Activated CD4-positive, CD25-positive, alpha-beta regulatory T cell treated with anti-CD3 and anti-CD28 coated beads, Interleukin-2, amount 50 U/mL, for 16 hours (primary cell): Measurements from ENCODE around the gene VPS9D1.
A peak's percentile ranks its signal among the peaks of the same experiment; 100 is the strongest.

Experiments
- DNase-seq: peaks from one replicate; pipeline ENCODE4 v3.0.0-alpha.2; 2020; ENCODE audit warnings: low read depth, low spot score

The VPS9D1 gene

GRCh38 chr16:89733322-89733721 lies 12.6 kb upstream of the VPS9D1 start:
- DNase-seq: no peak

DNA sequence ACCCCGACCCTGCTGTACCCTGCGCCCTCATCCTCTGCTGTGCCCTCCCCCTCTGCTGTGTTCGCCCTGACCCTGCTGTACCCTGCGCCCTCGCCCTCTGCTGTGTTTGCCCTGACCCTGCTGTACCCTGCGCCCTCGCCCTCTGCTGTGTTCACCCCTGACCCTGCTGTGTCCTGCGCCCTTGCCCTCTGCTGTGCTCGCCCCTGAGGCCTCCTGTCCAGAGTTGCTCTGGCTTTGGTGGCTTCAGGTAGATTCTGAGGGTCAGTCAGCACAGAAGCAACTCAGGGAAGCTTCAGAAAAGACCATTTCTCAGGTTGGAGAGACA lies 12.2 kb upstream of the VPS9D1 start:
- no peak for DNase-seq

DNA sequence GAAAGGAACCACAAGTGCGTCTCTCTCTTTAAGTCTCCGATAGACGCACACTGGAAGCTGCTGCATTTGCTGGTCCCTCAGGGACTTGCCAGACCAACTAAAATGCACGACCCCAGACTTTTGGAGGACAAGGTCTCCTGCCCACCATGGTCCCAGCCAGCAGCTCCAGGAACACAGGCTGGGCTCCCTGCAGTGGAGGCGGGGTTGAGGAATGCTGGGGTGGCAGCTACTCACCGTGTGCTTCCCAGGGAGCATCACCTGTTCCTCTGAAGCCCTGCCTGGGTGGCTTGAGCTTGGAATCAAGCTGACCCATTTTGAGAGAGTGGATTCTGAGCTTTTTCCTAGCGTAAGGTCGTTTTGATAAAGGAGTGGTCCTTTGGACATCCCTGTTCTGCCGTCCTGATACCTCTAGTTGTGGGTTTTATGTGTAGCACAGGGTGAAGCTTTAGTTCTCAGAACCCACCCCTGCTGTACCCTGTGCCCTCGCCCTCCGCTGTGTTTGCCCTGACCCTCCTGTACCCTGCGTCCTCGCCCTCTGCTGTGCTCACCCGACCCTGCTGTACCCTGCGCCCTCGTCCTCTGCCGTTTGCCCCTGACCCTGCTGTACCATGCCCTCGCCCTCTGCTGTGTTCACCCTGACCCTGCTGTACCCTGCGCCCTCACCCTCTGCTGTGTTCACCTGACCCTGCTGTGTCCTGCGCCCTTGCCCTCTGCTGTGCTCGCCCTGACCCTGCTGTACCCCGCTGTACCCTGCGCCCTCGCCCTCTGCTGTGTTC lies 11.6 kb upstream of the VPS9D1 start:
- no peak for DNase-seq

GRCh38 chr16:89730610-89731234 lies 10.0 kb upstream of the VPS9D1 start:
- DNase-seq: no peak

- no peak for DNase-seq
These were observed 9.3 kb upstream of the VPS9D1 start for GRCh38 chr16:89729863-89730593.

- no peak for DNase-seq
These were observed 8.6 kb upstream of the VPS9D1 start for GRCh38 chr16:89729293-89729692.

- DNase-seq: no peak
These were observed 6.9 kb upstream of the VPS9D1 start for GRCh38 chr16:89727406-89728120.

GRCh38 chr16:89723279-89724250 lies 2.9 kb upstream of the VPS9D1 start:
- peak; percentile 48 for DNase-seq

DNA sequence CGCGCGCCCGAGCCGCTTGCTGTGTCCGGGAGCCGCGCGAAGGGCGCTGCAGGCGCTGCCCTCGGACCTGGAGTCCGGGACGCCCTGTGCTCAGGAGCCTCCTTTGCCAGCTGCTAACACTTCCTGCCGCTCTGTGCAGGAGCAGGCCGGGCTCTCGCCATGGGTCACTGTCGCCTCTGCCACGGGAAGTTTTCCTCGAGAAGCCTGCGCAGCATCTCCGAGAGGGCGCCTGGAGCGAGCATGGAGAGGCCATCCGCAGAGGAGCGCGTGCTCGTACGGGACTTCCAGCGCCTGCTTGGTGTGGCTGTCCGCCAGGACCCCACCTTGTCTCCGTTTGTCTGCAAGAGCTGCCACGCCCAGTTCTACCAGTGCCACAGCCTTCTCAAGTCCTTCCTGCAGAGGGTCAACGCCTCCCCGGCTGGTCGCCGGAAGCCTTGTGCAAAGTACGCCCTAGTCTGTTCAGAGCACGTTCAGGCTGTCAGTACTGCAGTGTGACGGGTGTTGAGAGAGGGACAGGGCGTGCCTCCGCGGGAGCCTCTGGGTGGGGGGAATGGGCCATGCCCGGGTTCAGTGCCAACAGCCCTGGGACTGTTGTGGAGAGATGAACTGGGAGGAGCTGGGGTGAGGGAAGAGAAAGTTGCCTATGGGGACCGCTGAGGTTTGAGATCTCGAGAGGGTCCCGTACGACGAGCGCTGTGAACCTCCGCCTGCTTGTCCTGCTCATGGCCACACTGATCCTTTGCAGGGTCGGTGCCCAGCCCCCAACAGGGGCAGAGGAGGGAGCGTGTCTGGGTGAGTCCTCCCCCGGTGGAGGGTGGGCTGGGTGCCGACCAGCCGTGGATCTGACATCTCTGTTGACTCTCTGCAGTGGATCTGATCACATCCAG lies 1.9 kb upstream of the VPS9D1 start:
- DNase-seq: peak; percentile 33

GRCh38 chr16:89721546-89722391 lies 1.1 kb upstream of the VPS9D1 start:
- DNase-seq: peak; percentile 79

GRCh38 chr16:89720551-89720812 lies 216 bp downstream of the VPS9D1 start:
- DNase-seq: no peak

DNA sequence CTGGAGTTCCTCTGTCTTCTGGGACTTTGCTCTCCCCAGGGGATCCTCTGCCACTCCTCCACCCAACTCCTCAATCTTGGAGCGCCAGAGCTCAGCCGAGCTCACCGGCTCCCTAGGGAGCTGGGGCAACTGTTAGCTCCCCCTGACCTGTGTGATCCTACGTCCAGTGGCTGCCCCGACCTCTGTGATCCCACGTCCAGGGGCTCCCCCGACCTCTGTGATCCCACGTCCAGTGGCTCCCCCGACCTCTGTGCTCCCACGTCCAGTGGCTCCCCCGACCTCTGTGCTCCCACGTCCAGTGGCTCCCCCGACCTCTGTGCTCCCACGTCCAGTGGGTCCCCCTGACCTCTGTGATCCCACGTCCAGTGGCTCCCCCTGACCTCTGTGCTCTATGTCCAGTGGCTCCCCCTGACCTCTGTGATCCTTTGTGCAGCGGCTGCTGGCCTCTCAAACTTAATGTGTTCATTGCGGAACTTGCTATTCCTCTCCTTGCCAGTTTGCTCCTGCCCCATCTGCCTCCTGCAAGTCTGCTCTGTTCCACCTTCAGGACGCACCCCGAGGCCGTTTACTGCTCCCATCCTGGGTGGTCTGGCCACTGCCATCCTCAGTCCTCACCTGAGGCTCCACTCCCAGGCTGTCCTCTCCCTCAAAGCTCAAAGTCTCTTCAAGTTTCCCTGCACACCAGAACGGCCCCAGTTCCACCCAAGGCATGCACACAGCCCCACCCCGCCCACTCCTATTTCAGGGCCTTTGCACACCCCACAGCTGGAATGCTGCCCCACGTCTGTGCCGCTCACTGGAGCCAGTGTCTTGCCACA lies 2.8 kb downstream of the VPS9D1 start:
- no peak for DNase-seq

DNA sequence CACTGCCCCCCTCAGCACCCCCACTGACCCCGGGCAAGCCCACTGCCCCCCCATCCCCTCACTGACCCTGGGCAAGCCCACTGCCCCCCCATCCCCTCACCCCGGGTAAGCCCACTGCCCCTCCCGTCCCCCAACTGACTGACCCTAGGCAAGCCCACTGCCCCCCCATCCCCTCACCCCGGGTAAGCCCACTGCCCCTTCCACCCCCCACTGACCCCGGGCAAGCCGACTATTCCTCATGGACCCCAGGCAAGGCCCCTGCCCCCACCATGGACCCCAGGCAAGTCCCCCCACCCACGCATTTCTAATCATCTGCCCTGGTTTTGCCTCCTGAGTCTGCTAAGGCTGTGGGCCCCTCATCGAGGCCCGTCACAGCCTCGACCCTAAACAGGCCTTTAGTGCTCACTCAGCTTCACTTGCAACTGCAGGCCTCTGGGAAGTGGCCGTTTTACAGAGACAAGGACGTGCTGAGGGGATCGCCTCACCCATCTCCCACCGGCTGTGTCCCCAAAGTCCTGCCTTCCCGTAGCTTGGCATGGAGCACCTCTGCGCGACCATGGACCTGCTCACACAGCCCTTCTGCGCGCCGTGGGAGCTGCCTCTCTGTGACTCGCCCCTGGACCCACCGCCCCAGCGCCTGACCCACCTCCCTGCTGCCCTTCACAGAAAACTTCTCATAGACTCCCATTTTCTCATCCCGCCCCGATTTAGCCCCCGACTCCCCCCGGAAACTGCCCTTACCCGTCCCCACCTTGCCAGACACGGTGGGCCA lies 3.6 kb downstream of the VPS9D1 start:
- DNase-seq: no peak

DNA sequence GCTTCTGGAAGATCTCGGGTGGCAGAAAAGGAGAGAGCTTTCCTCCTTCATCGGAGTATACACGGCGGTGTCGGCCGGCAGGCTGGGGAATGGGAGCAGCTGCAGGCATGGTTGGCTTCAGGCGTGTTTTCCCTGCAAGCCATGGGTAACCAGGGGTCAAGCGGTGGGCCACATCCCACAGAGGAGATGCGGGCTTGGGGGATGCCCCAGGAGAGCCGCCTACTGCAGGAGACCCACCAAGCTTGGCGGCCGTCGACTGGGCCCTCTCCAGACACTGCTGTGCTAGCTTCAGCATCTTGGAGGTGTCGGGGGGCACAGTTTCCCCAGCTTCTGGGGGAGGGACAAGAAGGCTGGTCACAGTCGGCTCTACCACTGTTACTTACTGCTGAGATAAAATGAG lies 4.2 kb downstream of the VPS9D1 start:
- DNase-seq: no peak

- no peak for DNase-seq
These were observed 8.4 kb downstream of the VPS9D1 start for GRCh38 chr16:89712274-89712781.

DNA sequence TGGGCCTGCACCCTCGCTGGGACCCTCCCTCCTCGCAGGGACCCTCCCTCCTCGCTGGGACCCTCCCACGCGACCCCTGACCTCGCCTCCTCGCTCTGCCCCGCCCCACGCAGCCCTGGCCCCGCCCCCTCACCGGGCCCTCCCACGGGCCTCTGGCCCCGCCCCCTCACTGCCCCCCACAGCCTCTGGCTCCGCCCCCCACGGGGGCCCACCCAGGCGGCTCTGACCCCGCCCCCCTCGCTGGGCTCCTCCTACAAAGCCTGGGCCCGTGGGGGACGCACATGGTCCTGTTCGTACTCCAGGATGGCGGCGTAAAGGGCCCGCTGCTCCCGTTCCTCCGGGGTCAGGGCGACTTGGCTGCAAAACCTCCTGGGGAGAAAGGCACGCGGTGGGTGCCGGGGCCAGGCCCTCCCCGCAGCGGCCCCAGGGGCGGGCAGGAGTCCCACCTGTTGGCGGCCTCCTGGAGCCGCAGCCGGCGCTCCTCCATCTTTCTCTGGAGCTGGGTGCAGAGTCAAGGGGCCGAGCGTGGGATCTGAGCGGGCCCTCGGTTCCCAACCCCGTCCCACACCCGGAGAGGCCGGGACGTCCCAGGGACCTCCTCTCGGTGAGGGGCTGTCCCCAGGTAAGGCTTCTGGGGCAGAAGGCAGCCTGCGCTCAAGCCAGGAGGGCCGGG lies 9.0 kb downstream of the VPS9D1 start:
- DNase-seq: peak; percentile 35
